ENCODE measurements around the gene GNE.
"Not testable (repeated sequence)": the region's sequence is repeated elsewhere in the genome, so short reads cannot be mapped to it uniquely, and the experiment has no call there.

GNE gene

DNA sequence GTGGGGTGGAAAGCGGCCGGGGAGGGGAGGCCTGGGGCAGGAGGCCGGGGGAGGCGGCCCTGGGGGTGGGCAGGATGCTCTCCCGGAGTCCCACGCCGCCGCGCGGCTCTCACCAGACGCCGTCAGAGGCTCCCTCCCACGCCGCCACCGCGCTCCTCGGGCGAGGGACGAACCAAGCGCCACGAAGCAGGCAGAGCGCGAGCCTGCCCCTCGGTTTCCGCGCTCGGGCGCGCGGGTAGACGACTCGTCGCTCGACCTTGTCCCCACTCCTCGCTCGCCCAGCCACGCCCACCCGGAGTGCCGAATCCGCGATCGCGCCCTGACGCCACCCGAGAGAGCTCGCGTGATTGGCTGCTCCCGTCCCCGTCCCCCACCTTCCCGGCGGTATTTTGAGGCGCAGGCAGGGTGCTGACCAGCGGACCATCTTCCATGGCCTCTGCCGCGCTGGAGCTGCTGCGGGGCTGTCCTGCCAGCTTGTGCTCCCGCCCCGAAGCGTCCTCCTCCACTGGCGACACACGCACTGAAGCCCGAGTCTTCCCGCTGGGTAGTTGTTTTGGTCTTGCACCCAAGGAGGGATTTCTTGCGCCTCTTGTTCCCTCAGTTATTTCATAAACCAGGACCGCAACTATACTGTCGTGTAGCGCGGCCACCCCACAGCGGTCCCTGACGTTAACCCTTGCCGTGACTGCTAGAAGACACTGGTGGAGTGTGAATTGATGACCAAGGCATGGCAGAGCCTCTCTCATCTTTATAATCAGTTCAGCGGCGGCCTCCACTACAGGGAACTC lies at the start of gene GNE:
GNE (minus strand) TSS at position 241 of the 788 bp plus-strand sequence. CDS start 9,093 bp downstream, outside the sequence.
- Histone ChIP-seq H3K27me3 (ENCODE audit: control insufficient read depth in 1 of 2, insufficient read depth in 2 of 2, low read length in 2 of 2) (no peaks in the 10 kb centered on the region), H3K9me3 (ENCODE audit: control insufficient read depth in 2 of 2, low read length in 2 of 2) (no peaks in the 10 kb centered on the region), H3K4me3 (ENCODE audit: low read length in 2 of 2) (peak within 1 kb of the TSS; percentile 92 to 96), H3K4me1 (ENCODE audit: control insufficient read depth, insufficient read depth, low read length) (peaks cover 10% of the 10 kb centered on the region), H3K9ac (ENCODE audit: low read length in 2 of 2) (peak within 1 kb of the TSS; percentile 85 to 86), H3K27ac (ENCODE audit: low read length) (peak within 1 kb of the TSS; percentile 89), H3K36me3 (ENCODE audit: control insufficient read depth in 2 of 2, insufficient read depth in 2 of 2, low read length in 2 of 2) (no peaks in the 10 kb centered on the region)

- no peaks in the 10 kb centered on the region for H3K27me3 ChIP-seq (ENCODE audit: control insufficient read depth in 1 of 2, insufficient read depth in 2 of 2, low read length in 2 of 2)
- H3K9ac ChIP-seq (ENCODE audit: low read length in 2 of 2): no peak overlapping the region
- H3K9me3 ChIP-seq (ENCODE audit: control insufficient read depth in 2 of 2, low read length in 2 of 2): no peaks in the 10 kb centered on the region
- no peak overlapping the region for H3K27ac ChIP-seq (ENCODE audit: low read length)
- H3K4me3 ChIP-seq (ENCODE audit: low read length in 2 of 2): no peak overlapping the region
- H3K4me1 ChIP-seq (ENCODE audit: control insufficient read depth, insufficient read depth, low read length): no peaks in the 10 kb centered on the region
- no peaks in the 10 kb centered on the region for H3K36me3 ChIP-seq (ENCODE audit: control insufficient read depth in 2 of 2, insufficient read depth in 2 of 2, low read length in 2 of 2)
Measured at GRCh38 chr9:36306471-36307306, 48.4 kb upstream of the GNE start.

DNA sequence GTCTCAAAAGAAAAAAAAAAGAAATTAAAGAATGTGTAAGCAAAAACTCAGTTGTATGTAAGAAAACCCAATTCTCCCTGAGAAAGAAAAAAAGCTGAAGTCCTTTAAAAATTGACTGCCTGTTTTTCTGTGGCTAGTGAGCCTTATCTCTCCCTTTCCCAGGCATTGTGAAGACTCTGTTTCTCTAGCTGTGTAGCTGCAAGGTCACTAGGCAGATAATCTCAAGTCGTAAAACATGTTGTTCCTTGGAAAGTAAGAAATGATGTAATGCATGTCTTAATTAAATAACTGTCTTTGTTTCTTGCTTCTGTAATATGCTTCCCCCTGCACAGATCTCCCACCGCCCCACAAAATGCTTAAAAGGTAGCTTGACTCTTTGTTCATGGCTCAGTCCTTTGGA lies 46.1 kb upstream of the GNE start:
- not testable (repeated sequence) for H3K27ac ChIP-seq (ENCODE audit: low read length); H3K9ac ChIP-seq (ENCODE audit: low read length in 2 of 2)

DNA sequence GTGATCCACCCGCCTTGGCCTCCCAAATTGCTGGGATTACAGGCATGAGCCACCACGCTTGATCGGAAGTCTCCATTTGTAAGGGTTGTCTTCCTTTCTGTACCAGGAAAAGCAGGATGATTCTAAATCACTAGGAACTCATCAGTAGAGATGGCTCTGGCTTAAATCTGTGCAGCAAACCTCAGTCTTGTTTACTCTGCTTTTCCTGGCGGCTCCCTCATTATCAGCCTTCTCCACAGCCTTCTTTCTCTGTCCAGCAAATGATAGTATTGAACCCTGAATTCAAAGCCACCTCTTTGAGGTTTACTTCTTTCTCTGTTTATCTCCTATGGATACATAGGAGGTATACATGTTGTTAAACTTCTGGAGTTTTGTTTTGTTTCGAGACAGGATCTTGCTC lies 43.0 kb upstream of the GNE start:
- H3K9ac ChIP-seq (ENCODE audit: low read length in 2 of 2): no peak overlapping the region
- no peaks in the 10 kb centered on the region for H3K9me3 ChIP-seq (ENCODE audit: control insufficient read depth in 2 of 2, low read length in 2 of 2)
- H3K4me1 ChIP-seq (ENCODE audit: control insufficient read depth, insufficient read depth, low read length): no peaks in the 10 kb centered on the region
- no peak overlapping the region for H3K4me3 ChIP-seq (ENCODE audit: low read length in 2 of 2)
- no peak overlapping the region for H3K27ac ChIP-seq (ENCODE audit: low read length)
- H3K36me3 ChIP-seq (ENCODE audit: control insufficient read depth in 2 of 2, insufficient read depth in 2 of 2, low read length in 2 of 2): no peaks in the 10 kb centered on the region
- no peaks in the 10 kb centered on the region for H3K27me3 ChIP-seq (ENCODE audit: control insufficient read depth in 1 of 2, insufficient read depth in 2 of 2, low read length in 2 of 2)

More for the DNA sequence above, 46.1 kb upstream of the GNE start:
- H3K27me3 ChIP-seq (ENCODE audit: control insufficient read depth in 1 of 2, insufficient read depth in 2 of 2, low read length in 2 of 2); H3K4me3 ChIP-seq (ENCODE audit: low read length in 2 of 2); H3K9me3 ChIP-seq (ENCODE audit: control insufficient read depth in 2 of 2, low read length in 2 of 2); H3K36me3 ChIP-seq (ENCODE audit: control insufficient read depth in 2 of 2, insufficient read depth in 2 of 2, low read length in 2 of 2); H3K4me1 ChIP-seq (ENCODE audit: control insufficient read depth, insufficient read depth, low read length): not testable (repeated sequence)

DNA sequence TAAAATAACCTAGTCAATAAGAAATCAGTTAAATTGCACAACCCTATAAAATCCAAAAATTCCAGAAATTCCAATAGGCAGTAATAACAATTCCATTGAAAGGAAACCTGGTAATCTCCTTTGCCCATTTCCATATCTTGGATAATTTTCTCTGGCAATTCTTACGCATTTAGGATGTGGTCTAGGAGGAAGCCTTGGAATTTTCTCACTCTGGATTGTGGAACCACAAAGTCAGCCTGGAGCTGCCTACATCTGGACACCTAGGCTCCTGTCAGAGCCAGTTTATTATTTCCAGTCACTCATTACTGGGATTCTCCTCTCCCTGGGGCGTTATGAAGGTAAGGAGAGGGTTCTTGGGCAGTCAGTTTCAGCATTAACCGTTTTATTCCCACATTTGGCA lies 40.3 kb upstream of the GNE start:
- Histone ChIP-seq H3K9me3 (ENCODE audit: control insufficient read depth in 2 of 2, low read length in 2 of 2) (no peaks in the 10 kb centered on the region), H3K36me3 (ENCODE audit: control insufficient read depth in 2 of 2, insufficient read depth in 2 of 2, low read length in 2 of 2) (no peaks in the 10 kb centered on the region), H3K27ac (ENCODE audit: low read length) (no peak overlapping the region), H3K4me3 (ENCODE audit: low read length in 2 of 2) (no peak overlapping the region), H3K27me3 (ENCODE audit: control insufficient read depth in 1 of 2, insufficient read depth in 2 of 2, low read length in 2 of 2) (no peaks in the 10 kb centered on the region), H3K9ac (ENCODE audit: low read length in 2 of 2) (no peak overlapping the region), H3K4me1 (ENCODE audit: control insufficient read depth, insufficient read depth, low read length) (no peaks in the 10 kb centered on the region)

DNA sequence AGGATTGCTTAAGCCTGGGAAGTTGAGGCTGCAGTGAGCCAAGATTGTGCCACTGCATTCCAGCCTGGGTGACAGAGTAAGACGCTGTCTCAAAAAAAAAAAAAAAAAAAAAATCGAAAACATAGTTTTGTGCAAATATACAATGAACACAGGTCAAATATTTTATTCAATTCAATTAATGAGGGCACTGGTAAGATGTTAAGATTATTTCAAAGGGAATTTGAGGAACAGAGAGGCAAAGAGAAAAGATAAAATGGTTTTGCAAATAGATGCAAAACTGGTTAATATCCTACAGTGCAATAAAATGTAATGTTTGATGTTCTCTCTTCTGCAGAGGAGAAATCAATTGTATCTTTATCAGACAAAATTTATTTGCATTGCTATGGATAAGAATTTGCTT lies 39.5 kb upstream of the GNE start:
- Histone ChIP-seq H3K4me1 (ENCODE audit: control insufficient read depth, insufficient read depth, low read length) (no peaks in the 10 kb centered on the region), H3K9me3 (ENCODE audit: control insufficient read depth in 2 of 2, low read length in 2 of 2) (no peaks in the 10 kb centered on the region), H3K27me3 (ENCODE audit: control insufficient read depth in 1 of 2, insufficient read depth in 2 of 2, low read length in 2 of 2) (no peaks in the 10 kb centered on the region), H3K9ac (ENCODE audit: low read length in 2 of 2) (no peak overlapping the region), H3K36me3 (ENCODE audit: control insufficient read depth in 2 of 2, insufficient read depth in 2 of 2, low read length in 2 of 2) (no peaks in the 10 kb centered on the region), H3K27ac (ENCODE audit: low read length) (no peak overlapping the region), H3K4me3 (ENCODE audit: low read length in 2 of 2) (no peak overlapping the region)

- not testable (repeated sequence) for H3K27ac ChIP-seq (ENCODE audit: low read length); H3K36me3 ChIP-seq (ENCODE audit: control insufficient read depth in 2 of 2, insufficient read depth in 2 of 2, low read length in 2 of 2); H3K27me3 ChIP-seq (ENCODE audit: control insufficient read depth in 1 of 2, insufficient read depth in 2 of 2, low read length in 2 of 2); H3K4me1 ChIP-seq (ENCODE audit: control insufficient read depth, insufficient read depth, low read length); H3K4me3 ChIP-seq (ENCODE audit: low read length in 2 of 2); H3K9me3 ChIP-seq (ENCODE audit: control insufficient read depth in 2 of 2, low read length in 2 of 2); H3K9ac ChIP-seq (ENCODE audit: low read length in 2 of 2)
Measured at GRCh38 chr9:36294996-36295395, 36.7 kb upstream of the GNE start.

GRCh38 chr9:36293918-36294317 lies 35.7 kb upstream of the GNE start:
- no peak overlapping the region for H3K27ac ChIP-seq (ENCODE audit: low read length)
- no peak overlapping the region for H3K4me3 ChIP-seq (ENCODE audit: low read length in 2 of 2)
- H3K9me3 ChIP-seq (ENCODE audit: control insufficient read depth in 2 of 2, low read length in 2 of 2): no peaks in the 10 kb centered on the region
- no peaks in the 10 kb centered on the region for H3K4me1 ChIP-seq (ENCODE audit: control insufficient read depth, insufficient read depth, low read length)
- no peaks in the 10 kb centered on the region for H3K36me3 ChIP-seq (ENCODE audit: control insufficient read depth in 2 of 2, insufficient read depth in 2 of 2, low read length in 2 of 2)
- H3K27me3 ChIP-seq (ENCODE audit: control insufficient read depth in 1 of 2, insufficient read depth in 2 of 2, low read length in 2 of 2): no peaks in the 10 kb centered on the region
- no peak overlapping the region for H3K9ac ChIP-seq (ENCODE audit: low read length in 2 of 2)

GRCh38 chr9:36293171-36293570 lies 34.9 kb upstream of the GNE start:
- Histone ChIP-seq H3K9ac (ENCODE audit: low read length in 2 of 2) (no peak overlapping the region), H3K27me3 (ENCODE audit: control insufficient read depth in 1 of 2, insufficient read depth in 2 of 2, low read length in 2 of 2) (no peaks in the 10 kb centered on the region)

DNA sequence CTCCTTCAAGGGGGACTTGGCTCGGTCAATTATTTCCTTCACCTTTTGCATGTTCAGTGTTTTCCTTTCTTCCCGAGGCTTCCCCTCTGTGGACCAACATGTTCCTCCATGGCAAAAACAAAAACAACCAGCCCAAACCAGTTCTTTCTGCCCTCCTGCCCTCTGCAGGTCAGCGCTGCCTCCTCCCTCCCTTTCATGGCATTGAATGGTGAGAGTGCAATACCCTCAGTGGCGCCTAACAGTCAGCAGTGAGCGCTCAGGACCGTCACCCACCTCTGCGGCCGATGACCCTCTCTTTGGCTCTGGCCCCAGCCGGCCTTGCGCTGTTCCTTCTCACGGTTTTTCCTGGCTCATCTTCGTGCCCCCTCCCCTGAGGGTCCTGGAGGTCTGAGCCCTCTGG lies 34.4 kb upstream of the GNE start:
- no peaks in the 10 kb centered on the region for H3K27me3 ChIP-seq (ENCODE audit: control insufficient read depth in 1 of 2, insufficient read depth in 2 of 2, low read length in 2 of 2)
- no peaks in the 10 kb centered on the region for H3K9me3 ChIP-seq (ENCODE audit: control insufficient read depth in 2 of 2, low read length in 2 of 2)
- no peaks in the 10 kb centered on the region for H3K36me3 ChIP-seq (ENCODE audit: control insufficient read depth in 2 of 2, insufficient read depth in 2 of 2, low read length in 2 of 2)
- no peak overlapping the region for H3K27ac ChIP-seq (ENCODE audit: low read length)
- H3K4me1 ChIP-seq (ENCODE audit: control insufficient read depth, insufficient read depth, low read length): no peaks in the 10 kb centered on the region
- H3K4me3 ChIP-seq (ENCODE audit: low read length in 2 of 2): no peak overlapping the region
- H3K9ac ChIP-seq (ENCODE audit: low read length in 2 of 2): no peak overlapping the region

More at GRCh38 chr9:36293171-36293570, 34.9 kb upstream of the GNE start:
- no peaks in the 10 kb centered on the region for H3K9me3 ChIP-seq (ENCODE audit: control insufficient read depth in 2 of 2, low read length in 2 of 2)
- H3K4me1 ChIP-seq (ENCODE audit: control insufficient read depth, insufficient read depth, low read length): no peaks in the 10 kb centered on the region
- no peak overlapping the region for H3K27ac ChIP-seq (ENCODE audit: low read length)
- H3K36me3 ChIP-seq (ENCODE audit: control insufficient read depth in 2 of 2, insufficient read depth in 2 of 2, low read length in 2 of 2): no peaks in the 10 kb centered on the region
- no peak overlapping the region for H3K4me3 ChIP-seq (ENCODE audit: low read length in 2 of 2)

- Histone ChIP-seq H3K9ac (ENCODE audit: low read length in 2 of 2) (no peak overlapping the region), H3K4me1 (ENCODE audit: control insufficient read depth, insufficient read depth, low read length) (no peaks in the 10 kb centered on the region), H3K27me3 (ENCODE audit: control insufficient read depth in 1 of 2, insufficient read depth in 2 of 2, low read length in 2 of 2) (no peaks in the 10 kb centered on the region), H3K4me3 (ENCODE audit: low read length in 2 of 2) (no peak overlapping the region), H3K27ac (ENCODE audit: low read length) (no peak overlapping the region), H3K9me3 (ENCODE audit: control insufficient read depth in 2 of 2, low read length in 2 of 2) (no peaks in the 10 kb centered on the region), H3K36me3 (ENCODE audit: control insufficient read depth in 2 of 2, insufficient read depth in 2 of 2, low read length in 2 of 2) (no peaks in the 10 kb centered on the region)
Measured at GRCh38 chr9:36290996-36291395, 32.7 kb upstream of the GNE start.
